Effector memory CD8-positive, alpha-beta T cell (primary cell): ENCODE data around the gene TTLL9.
A peak's percentile ranks its signal among the peaks of the same experiment; 100 is the strongest.

Experiments
- ATAC-seq: fragments of 150-1000 bp; cut with Tn5 transposase; replicated peaks from 2 replicates; pipeline ENCODE4 v1.10.0; 2021; ENCODE audit warnings: mild to moderate bottlenecking, moderate library complexity
- DNase-seq, 3 experiments: peaks; one replicate each; pipeline ENCODE4 v3.0.0; 2021
- H3K27ac Mint-ChIP-seq, 2 donors: one replicate each; pipeline ENCODE4 v1.8.0; 2022; ENCODE audit warnings: mild to moderate bottlenecking in 2 of 2, mixed read lengths in 2 of 2, moderate library complexity in 2 of 2
- H3K27me3 Mint-ChIP-seq, 2 donors: one replicate each; pipeline ENCODE4 v1.8.0; 2022; ENCODE audit warnings: mixed read lengths in 2 of 2
- H3K36me3 Mint-ChIP-seq: one replicate; pipeline ENCODE4 v1.8.0; 2022; ENCODE audit warnings: mild to moderate bottlenecking, moderate library complexity, mixed read lengths; ENCODE audit not compliant: insufficient read depth
- H3K4me1 Mint-ChIP-seq, 2 donors: one replicate each; pipeline ENCODE4 v1.8.0; 2022; ENCODE audit warnings: low read depth in 2 of 2, mixed read lengths in 2 of 2
- H3K4me3 Mint-ChIP-seq, 2 donors: one replicate each; pipeline ENCODE4 v1.8.0; 2022; ENCODE audit warnings: mild to moderate bottlenecking in 2 of 2, mixed read lengths in 2 of 2, moderate library complexity in 2 of 2
- H3K9me3 Mint-ChIP-seq, 2 donors: one replicate each; pipeline ENCODE4 v1.8.0; 2022; ENCODE audit warnings: mixed read lengths in 2 of 2

The TTLL9 gene

DNA sequence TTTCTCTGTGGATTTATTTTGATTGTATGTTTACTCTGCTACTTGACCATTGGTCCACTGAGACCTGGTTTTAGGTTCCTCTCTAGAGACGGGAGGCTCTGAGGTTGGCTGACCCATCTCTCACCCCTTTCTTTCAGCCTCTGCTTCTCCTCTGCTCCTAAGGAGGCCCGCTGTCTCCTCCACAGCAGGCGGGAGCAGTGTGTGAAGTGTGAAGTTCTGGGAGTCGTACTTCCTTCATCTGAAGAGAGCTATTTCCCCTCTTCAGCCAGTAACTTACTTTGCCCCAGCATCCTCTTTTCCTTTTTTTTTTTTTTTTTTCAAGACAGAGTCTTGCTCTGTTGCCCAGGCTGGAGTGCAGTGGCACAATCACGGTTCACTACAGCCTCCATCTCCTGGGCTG is 60.3 kb downstream of the TTLL9 start:
- no peak overlapping the region for H3K27ac Mint-ChIP-seq
- no peaks in the 10 kb centered on the region for H3K36me3 Mint-ChIP-seq
- H3K4me3 Mint-ChIP-seq = no peak overlapping the region
- ATAC-seq (no peak), DNase-seq (no peak)
- no peaks in the 10 kb centered on the region for H3K4me1 Mint-ChIP-seq
- peaks cover 15 to 36% of the 10 kb centered on the region in 2 donors for H3K27me3 Mint-ChIP-seq
- no peaks in the 10 kb centered on the region for H3K9me3 Mint-ChIP-seq

DNA sequence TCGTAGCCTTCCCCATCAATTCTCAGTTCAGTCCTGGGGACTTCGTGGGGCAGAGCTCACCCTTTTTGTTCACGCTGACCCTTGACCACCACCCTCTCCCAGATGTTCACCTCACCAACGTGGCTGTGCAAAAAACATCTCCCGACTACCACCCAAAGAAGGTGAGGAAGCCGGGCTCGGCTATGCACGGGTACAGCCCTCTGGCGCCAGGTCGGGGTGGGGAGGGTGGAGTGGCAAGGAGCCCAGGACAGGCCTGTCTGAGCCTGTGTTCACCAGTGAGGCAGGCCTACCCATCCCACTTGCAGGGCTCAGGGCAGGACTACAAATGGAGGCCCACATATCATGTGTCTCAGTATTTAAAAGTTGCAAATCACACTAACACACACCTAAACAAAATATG is 63.3 kb downstream of the TTLL9 start:
- Mint-ChIP-seq H3K9me3 (no peaks in the 10 kb centered on the region), H3K27me3 (peaks cover 6 to 17% of the 10 kb centered on the region in 2 donors), H3K36me3 (no peaks in the 10 kb centered on the region), H3K4me1 (no peaks in the 10 kb centered on the region), H3K27ac (no peak overlapping the region), H3K4me3 (no peak overlapping the region)
- no peak for ATAC-seq
- DNase-seq = no peak

DNA sequence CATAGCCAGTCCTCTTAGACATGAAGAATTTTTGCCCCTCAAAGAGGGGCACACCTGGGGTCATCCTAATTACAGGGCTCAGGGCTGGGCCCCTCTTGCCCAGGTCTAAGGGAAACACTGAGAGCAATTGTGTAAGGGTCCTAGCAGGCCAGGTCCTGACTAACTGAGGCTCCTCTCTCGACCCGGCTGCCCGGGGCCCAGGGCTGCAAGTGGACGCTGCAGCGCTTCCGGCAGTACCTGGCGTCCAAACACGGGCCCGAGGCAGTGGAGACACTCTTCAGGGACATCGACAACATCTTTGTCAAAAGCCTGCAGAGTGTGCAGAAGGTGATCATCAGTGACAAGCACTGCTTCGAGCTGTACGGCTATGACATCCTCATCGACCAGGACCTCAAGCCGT is 64.1 kb downstream of the TTLL9 start:
- Mint-ChIP-seq H3K9me3 (no peaks in the 10 kb centered on the region), H3K27me3 (peaks cover 6 to 14% of the 10 kb centered on the region in 2 donors), H3K4me1 (no peaks in the 10 kb centered on the region), H3K4me3 (no peak overlapping the region), H3K36me3 (no peaks in the 10 kb centered on the region), H3K27ac (no peak overlapping the region)
- no peak for ATAC-seq
- DNase-seq = no peak

DNA sequence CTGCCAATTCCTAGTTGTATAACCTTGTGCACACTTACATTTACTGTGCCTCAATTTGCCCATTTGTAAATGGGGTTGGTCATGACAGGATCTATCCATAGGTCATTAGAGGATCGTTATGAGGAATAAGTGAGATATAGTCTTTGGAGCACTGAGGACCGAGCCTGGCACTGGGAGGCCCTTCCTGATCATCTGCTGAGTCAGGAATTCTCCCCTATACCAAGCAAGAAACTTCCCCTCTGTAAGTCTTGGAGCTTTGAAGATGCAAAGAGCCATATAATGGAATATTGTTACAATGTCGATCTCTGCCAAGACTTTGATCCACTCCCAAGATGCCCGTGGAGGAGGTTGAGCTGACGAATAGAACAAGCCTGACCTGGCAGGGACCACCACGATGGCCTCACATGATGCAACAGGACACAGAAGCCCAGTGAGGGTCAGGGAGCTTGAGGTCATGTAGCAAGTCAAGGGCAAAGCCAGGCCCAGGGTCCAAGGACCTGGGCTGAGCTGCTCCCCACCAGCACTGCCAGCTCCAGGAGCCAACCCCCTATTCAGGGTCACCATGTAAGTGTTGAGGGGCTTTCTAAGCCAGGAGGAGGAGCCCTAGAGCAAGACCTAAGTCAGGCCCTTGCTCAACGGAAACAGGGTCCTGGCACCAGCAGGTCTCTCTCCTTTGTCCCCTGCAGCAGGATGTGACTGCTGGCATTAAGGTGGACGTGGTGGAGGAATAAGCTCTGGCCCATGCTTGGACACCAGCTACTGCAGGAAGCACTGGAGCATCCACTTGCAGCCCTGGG is 64.7 kb downstream of the TTLL9 start:
- Mint-ChIP-seq H3K27me3 (peaks cover 6 to 14% of the 10 kb centered on the region in 2 donors), H3K27ac (no peak overlapping the region), H3K4me3 (no peak overlapping the region), H3K4me1 (no peaks in the 10 kb centered on the region), H3K9me3 (no peaks in the 10 kb centered on the region), H3K36me3 (no peaks in the 10 kb centered on the region)
- DNase-seq (no peak), ATAC-seq (no peak)

DNA sequence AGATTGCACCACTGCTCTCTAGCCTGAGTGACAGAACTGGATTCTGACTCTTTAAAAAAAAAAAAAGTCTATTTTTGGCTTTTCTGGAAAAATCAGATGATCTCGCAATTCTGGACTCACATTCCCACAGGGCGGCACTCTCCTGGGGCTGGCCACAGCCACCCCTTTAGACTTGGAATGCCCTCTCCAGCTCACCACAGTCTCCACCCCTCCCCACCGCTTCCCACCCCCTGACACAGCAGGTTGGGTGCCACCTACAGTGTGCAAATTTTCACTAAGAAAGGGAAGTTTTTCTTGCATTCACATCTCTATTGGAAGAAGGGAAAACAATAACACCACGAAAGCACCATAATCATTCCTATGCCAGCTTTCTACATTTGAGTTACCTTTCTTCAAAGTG is 66.0 kb downstream of the TTLL9 start:
- DNase-seq = no peak

DNA sequence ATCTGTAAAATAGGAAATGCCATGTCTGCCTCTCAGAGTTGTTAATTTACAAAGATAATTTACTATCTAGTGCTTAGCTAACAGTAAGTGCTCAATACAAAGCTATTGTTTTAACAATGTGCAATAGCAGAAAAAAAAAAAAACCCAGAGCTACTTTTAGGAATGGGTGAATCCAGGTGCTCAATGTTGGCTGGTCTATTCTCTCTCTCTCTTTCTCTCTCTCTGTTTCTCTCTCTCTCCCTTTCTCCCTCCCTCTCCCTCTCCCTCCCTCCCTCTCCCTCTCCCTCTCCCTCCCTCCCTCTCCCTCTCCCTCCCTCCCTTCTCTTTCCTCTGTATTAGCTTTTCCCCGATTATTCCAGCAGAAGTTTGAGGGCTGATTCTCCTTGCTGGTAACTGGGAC is 67.4 kb downstream of the TTLL9 start:
- peaks cover 0 to 2% of the 10 kb centered on the region in 2 donors for H3K27me3 Mint-ChIP-seq
- DNase-seq = no peak
- H3K4me3 Mint-ChIP-seq = no peak overlapping the region
- H3K9me3 Mint-ChIP-seq = no peaks in the 10 kb centered on the region
- H3K36me3 Mint-ChIP-seq = peaks cover 8% of the 10 kb centered on the region
- no peak overlapping the region for H3K27ac Mint-ChIP-seq
- no peaks in the 10 kb centered on the region for H3K4me1 Mint-ChIP-seq
- ATAC-seq = no peak

More for the DNA sequence above, 66.0 kb downstream of the TTLL9 start:
- Mint-ChIP-seq H3K27ac (no peak overlapping the region), H3K27me3 (peaks cover 3 to 9% of the 10 kb centered on the region in 2 donors), H3K36me3 (peaks cover 6% of the 10 kb centered on the region), H3K9me3 (no peaks in the 10 kb centered on the region), H3K4me3 (no peak overlapping the region), H3K4me1 (no peaks in the 10 kb centered on the region)
- no peak for ATAC-seq

DNA sequence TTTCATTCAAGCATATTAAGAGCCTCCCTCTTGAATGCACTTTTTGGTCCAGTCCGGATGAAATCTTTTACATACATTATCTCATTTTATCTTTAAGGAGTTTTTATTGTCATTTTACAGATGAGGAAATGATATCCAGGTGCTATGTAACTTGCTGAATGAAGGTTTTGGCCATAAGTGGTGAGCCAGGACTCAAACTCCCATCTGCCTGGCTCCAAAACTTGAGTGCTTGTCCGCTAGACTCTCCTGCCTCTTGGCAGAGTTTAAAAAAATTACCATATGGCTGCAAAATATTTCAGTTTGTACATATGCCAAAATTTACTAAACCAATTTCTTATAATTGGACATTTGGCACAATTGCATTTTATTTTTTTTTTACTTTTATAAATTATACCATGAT is 69.2 kb downstream of the TTLL9 start:
- Mint-ChIP-seq H3K9me3 (no peaks in the 10 kb centered on the region), H3K36me3 (peaks cover 16% of the 10 kb centered on the region), H3K27ac (no peak overlapping the region), H3K4me1 (no peaks in the 10 kb centered on the region), H3K27me3 (no peaks in the 10 kb centered on the region), H3K4me3 (no peak overlapping the region)
- no peak for ATAC-seq
- no peak for DNase-seq

DNA sequence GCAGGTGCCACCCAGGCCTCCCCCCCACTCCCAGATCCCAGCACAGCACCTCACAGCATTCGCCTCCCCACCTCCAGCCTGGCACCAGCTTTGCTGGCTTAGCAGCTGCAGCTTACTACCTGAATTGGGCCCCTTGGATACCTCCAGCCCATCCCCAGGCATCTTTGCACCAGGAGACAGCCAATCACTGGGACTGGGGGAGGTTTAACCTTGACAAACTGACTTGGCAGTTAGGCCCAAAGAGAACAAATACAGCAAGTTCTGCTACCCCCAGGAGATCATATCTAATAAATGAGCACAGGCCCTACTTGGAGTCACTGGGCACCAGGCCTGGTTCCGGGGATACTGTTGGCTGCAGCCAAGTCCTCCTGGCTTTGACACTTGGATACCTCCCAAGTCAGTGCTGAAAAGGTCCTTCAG is 72.6 kb downstream of the TTLL9 start:
- peaks cover 39% of the 10 kb centered on the region for H3K36me3 Mint-ChIP-seq
- ATAC-seq = no peak

DNA sequence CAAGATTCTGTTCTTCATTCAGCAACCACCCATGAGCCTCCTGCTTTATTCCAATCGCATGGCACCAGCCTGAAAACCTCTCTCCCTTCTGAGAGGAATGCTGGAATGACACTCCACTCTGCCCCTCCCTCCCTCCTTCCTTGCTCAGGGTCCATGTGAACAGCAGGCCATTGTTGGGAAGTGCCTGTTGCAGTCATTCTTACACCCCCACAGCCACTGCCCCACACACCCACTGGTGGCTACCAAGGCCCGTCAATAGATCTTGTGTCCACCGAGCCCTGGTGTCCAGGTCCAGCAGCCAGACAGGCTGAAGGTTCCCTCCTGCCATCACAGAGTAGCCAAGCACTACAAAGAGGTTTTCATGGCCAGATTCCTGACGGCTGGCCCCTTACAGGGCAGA is 74.9 kb downstream of the TTLL9 start:
- ATAC-seq (no peak), DNase-seq (no peak)
- no peaks in the 10 kb centered on the region for H3K27me3 Mint-ChIP-seq
- no peaks in the 10 kb centered on the region for H3K9me3 Mint-ChIP-seq
- peaks cover 2 to 13% of the 10 kb centered on the region in 2 donors for H3K4me1 Mint-ChIP-seq
- H3K4me3 Mint-ChIP-seq = no peak overlapping the region
- peaks cover 50% of the 10 kb centered on the region for H3K36me3 Mint-ChIP-seq
- H3K27ac Mint-ChIP-seq = no peak overlapping the region

More for the DNA sequence above, 72.6 kb downstream of the TTLL9 start:
- no peaks in the 10 kb centered on the region for H3K4me1 Mint-ChIP-seq
- no peaks in the 10 kb centered on the region for H3K9me3 Mint-ChIP-seq
- H3K4me3 Mint-ChIP-seq = no peak overlapping the region
- no peaks in the 10 kb centered on the region for H3K27me3 Mint-ChIP-seq
- no peak for DNase-seq
- no peak overlapping the region for H3K27ac Mint-ChIP-seq

DNA sequence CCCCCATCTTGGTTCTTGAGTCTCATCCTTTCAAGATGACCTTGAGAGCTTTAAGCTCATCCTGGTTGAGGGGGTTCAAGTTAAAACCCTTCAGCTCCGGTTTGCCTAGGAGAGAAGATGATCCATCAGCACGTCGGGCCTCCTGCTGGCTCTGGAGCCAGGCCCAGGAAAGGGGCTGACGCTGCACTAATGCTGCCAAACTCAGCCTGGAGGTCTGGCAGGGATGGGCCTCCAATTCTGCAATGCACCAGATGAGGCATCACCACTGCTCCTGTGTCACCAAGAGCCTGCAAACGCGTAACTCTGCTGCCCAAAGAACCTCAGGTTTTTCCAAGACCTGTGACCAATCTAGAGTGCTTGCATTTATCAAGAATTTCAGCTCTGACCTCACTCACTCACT is 75.4 kb downstream of the TTLL9 start:
- Mint-ChIP-seq H3K4me3 (no peak overlapping the region), H3K4me1 (peaks cover 5 to 17% of the 10 kb centered on the region in 2 donors), H3K36me3 (peaks cover 49% of the 10 kb centered on the region), H3K27ac (no peak overlapping the region), H3K9me3 (no peaks in the 10 kb centered on the region), H3K27me3 (no peaks in the 10 kb centered on the region)
- DNase-seq = no peak
- ATAC-seq = no peak

DNA sequence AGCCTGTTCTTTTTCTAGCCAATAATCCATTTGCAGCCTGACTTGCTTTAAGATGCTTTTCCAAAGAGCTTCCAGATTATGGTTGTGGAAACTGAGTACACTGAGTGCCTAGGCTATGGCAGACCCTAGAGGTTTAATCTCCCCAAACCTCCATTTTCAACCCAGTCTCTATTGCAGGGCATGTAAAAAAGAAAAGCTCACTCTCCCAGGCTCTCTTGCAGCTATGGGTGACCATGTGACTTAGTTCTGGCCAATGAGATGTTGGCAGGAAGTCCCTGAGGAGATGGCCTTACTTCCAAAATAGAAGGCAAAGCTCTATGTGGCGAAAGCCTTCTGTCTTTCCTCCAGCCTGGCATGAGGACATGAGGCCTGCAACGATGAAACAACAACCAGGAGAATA is 77.6 kb downstream of the TTLL9 start:
- peaks cover 54% of the 10 kb centered on the region for H3K36me3 Mint-ChIP-seq

DNA sequence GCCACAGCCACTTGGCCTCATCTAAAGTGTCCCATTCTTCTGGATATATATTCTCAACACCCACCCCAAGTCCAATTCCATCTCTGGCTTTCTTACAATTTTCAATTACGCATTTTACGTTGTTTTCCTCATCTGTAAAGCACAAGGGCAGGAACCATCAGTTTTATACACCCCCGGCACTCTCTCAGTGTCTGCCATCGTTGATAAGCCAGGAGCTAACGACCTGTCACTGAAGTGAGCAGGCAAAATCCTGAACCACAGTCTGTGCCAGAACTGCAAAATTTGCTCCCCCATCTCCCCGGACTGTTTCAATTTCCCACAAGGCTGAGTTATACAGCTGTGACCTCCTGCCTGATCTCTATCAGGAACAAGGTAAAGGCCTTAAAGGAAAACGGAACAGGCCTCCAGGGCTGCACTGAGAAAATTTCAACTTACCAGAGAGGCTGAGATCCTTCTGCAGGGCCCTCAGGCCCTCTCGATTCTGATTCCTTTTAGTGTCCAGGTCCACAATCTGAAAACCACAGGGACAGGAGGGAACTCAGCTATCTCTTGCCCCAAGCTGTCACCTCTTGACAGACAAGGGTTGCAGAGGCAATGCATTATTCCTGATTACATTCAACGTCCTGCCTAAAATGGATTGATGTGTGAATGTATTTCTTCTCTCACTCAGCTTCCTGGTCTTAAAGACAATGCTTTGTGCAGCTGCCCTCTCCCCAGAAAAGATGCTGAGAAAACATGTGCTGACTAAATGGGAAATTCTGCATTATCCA is 79.6 kb downstream of the TTLL9 start:
- H3K27me3 Mint-ChIP-seq = peaks cover 0 to 9% of the 10 kb centered on the region in 2 donors
- H3K27ac Mint-ChIP-seq = peak overlapping the region in 1 of 2 donors; percentile 96
- ATAC-seq (no peak), DNase-seq (no peak)
- H3K36me3 Mint-ChIP-seq = peaks cover 42% of the 10 kb centered on the region
- peaks cover 18 to 30% of the 10 kb centered on the region in 2 donors for H3K4me1 Mint-ChIP-seq
- no peaks in the 10 kb centered on the region for H3K9me3 Mint-ChIP-seq
- H3K4me3 Mint-ChIP-seq = peak overlapping the region; percentile 96 to 99

More for the DNA sequence above, 77.6 kb downstream of the TTLL9 start:
- DNase-seq = no peak
- ATAC-seq = no peak
- Mint-ChIP-seq H3K4me3 (no peak overlapping the region), H3K27ac (no peak overlapping the region), H3K4me1 (peaks cover 18 to 30% of the 10 kb centered on the region in 2 donors), H3K9me3 (no peaks in the 10 kb centered on the region), H3K27me3 (no peaks in the 10 kb centered on the region)

DNA sequence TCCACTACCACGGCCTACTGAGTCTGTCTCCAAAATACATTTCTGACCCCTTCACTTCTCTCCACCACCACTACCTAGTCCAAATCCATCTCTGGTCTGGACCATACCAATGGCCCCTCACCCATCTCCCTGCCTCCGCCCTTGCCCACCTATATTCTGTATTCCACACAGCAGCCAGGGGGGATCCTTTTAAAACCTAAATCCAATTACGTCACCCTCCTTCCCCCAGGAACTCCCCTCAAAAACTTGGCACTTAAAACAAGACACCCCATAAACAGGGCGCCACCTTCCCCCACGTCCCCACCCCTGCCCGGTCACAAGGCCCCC is 80.7 kb downstream of the TTLL9 start:
- H3K27me3 Mint-ChIP-seq = peaks cover 10 to 20% of the 10 kb centered on the region in 2 donors
- H3K4me1 Mint-ChIP-seq = peaks cover 18 to 30% of the 10 kb centered on the region in 2 donors
- H3K27ac Mint-ChIP-seq = peak overlapping the region; percentile 94 to 96
- peak overlapping the region; percentile 96 to 99 for H3K4me3 Mint-ChIP-seq
- DNase-seq (no peak), ATAC-seq (no peak)
- no peaks in the 10 kb centered on the region for H3K9me3 Mint-ChIP-seq
- peaks cover 34% of the 10 kb centered on the region for H3K36me3 Mint-ChIP-seq
